Erythroblast (primary cell): ENCODE results near the gene TAF10.

Experiments used
- DNase-seq, 2 experiments: peaks; one replicate each; lab custom pipeline; 2025; lab: John Stamatoyannopoulos, UW
- GATA1 ChIP-seq: IDR thresholded peaks from 2 replicates; pipeline ENCODE4 v1.6.1; 2011; ENCODE audit warnings: low read depth, mild to moderate bottlenecking, control low read depth, low read length, moderate library complexity
- POLR2A ChIP-seq: IDR thresholded peaks from 2 replicates; pipeline ENCODE4 v1.6.1; 2011; ENCODE audit warnings: mild to moderate bottlenecking, low read length

Gene TAF10

GRCh38 chr11:6602096-6602940 is 9.7 kb downstream of the TAF10 start:
- TF ChIP-seq GATA1 (no peak), POLR2A (no peak)

GRCh38 chr11:6601041-6601461 is 11.0 kb downstream of the TAF10 start:
- TF ChIP-seq POLR2A (no peak), GATA1 (no peak)
- no peak for DNase-seq

More at GRCh38 chr11:6602096-6602940, 9.7 kb downstream of the TAF10 start:
- peak in 1 of 2 experiments; percentile 47 for DNase-seq

GRCh38 chr11:6599881-6600390 is 12.1 kb downstream of the TAF10 start:
- no peak for TF ChIP-seq GATA1
- TF ChIP-seq POLR2A, result no peak
- no peak for DNase-seq

- TF ChIP-seq POLR2A, result no peak
- TF ChIP-seq GATA1, result no peak
- DNase-seq, result no peak
These were observed 12.6 kb downstream of the TAF10 start for GRCh38 chr11:6599449-6599848.

GRCh38 chr11:6598555-6598954 is 13.5 kb downstream of the TAF10 start:
- DNase-seq, result no peak
- TF ChIP-seq POLR2A, result no peak
- TF ChIP-seq GATA1, result no peak

GRCh38 chr11:6596239-6596877 is 15.7 kb downstream of the TAF10 start:
- no peak for DNase-seq
- no peak for TF ChIP-seq GATA1
- TF ChIP-seq POLR2A, result no peak

GRCh38 chr11:6594142-6594768 is 17.8 kb downstream of the TAF10 start:
- TF ChIP-seq GATA1 (no peak), POLR2A (no peak)
- no peak for DNase-seq

- no peak for DNase-seq
- TF ChIP-seq GATA1 (no peak), POLR2A (no peak)
These were observed 24.0 kb downstream of the TAF10 start for GRCh38 chr11:6588018-6588417.

GRCh38 chr11:6587360-6587953 is 24.6 kb downstream of the TAF10 start:
- TF ChIP-seq GATA1 (no peak), POLR2A (no peak)
- no peak for DNase-seq

GRCh38 chr11:6586434-6587359 is 25.3 kb downstream of the TAF10 start:
- DNase-seq, result no peak
- TF ChIP-seq POLR2A (no peak), GATA1 (no peak)

- DNase-seq, result no peak
- TF ChIP-seq GATA1 (no peak), POLR2A (no peak)
These were observed 27.5 kb downstream of the TAF10 start for GRCh38 chr11:6584528-6584927.

GRCh38 chr11:6583584-6583983 is 28.4 kb downstream of the TAF10 start:
- TF ChIP-seq GATA1 (no peak), POLR2A (no peak)
- DNase-seq, result peak in 1 of 2 experiments; percentile 25
